ENCODE results near the gene MEOX2. TPM values are rescaled to one million over a fixed set of nuclear protein-coding genes. Genes with fewer than 3 reads are reported as not detected.

MEOX2 gene
- total RNA-seq, 1 donor from 2014 or later = not detected

DNA sequence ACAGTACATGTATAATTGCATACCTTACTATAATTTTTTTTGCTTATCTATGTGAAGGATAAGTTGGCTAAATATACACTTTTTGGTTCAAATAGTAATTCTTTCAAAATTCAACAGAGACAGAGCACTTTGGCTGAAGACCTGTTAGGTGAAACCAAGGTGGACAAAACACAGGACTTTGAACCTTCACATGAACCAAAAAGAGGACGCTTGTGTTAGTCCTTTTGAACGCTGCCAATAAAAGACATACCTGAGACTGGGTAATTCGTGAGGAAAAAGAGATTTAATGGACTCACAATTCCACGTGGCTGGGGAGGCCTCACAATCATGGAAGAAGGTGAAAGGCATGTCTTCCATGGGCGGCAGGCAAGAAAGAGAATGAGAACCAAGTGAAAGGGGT is 120.0 kb downstream of the MEOX2 start:
- no peaks in the 10 kb centered on the region for H3K4me1 Mint-ChIP-seq (ENCODE audit: low read depth)
- H3K36me3 Mint-ChIP-seq (ENCODE audit: low read depth) = no peaks in the 10 kb centered on the region

DNA sequence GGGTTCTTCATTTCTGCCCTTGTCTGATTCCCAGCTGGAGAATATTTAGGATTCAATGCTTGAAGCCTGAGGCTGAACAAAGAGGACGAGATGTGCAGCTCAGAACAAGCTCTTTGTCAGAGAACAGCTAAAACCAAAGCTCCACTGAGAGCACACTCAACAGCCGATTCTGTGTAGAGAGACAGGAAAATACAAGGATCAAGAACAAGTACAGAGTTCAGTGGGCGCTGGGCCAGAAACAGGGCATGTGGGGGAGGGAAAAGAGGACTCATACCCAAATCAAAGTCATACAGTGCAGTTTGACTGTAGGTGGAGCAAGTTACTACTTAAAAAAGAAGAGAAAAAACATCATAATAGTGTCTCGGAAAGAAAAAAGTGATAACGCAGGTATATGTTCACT is 124.6 kb downstream of the MEOX2 start, which contains the start of gene AGMO:
AGMO (minus strand) TSS at position 181 of the 400 bp plus-strand sequence.
- no peaks in the 10 kb centered on the region for H3K27me3 Mint-ChIP-seq (ENCODE audit: low read depth)
- H3K36me3 Mint-ChIP-seq (ENCODE audit: low read depth) = no peaks in the 10 kb centered on the region
- intact Hi-C loops (cut with micrococcal nuclease) = no loop called here
- H3K4me1 Mint-ChIP-seq (ENCODE audit: low read depth) = no peaks in the 10 kb centered on the region
- DNase-seq (ENCODE audit: low spot score) = no peak
- no peak within 1 kb of the TSS for H3K27ac Mint-ChIP-seq
- peaks cover 12% of the 10 kb centered on the region for H3K9me3 Mint-ChIP-seq
- H3K4me3 Mint-ChIP-seq (ENCODE audit: low read depth) = no peak within 1 kb of the TSS

More for the DNA sequence above, 120.0 kb downstream of the MEOX2 start:
- intact Hi-C loops (cut with micrococcal nuclease) = no loop called here
- Mint-ChIP-seq H3K4me3 (ENCODE audit: low read depth) (no peak overlapping the region), H3K27me3 (ENCODE audit: low read depth) (no peaks in the 10 kb centered on the region), H3K9me3 (peaks cover 18% of the 10 kb centered on the region), H3K27ac (no peak overlapping the region)
- DNase-seq (ENCODE audit: low spot score) = no peak

Other genes with a start within 250 kb of the MEOX2 start
- not detected in 2 replicates for gene AGMO, start 124.7 kb downstream of the MEOX2 start, total RNA-seq

Measured in activated T-helper 2 cell treated with anti-CD3 and anti-CD28 coated beads, Interferon-gamma antibody, Interleukin-2, Interleukin-4, amounts not matched to agents 10 μg/mL and 5 μg/mL and 100 μg/mL, durations not matched to agents 14 hours and 24 hours and 36 hours (primary cell).